ENCODE results near the gene HSPA5. TPM values are rescaled to one million over a fixed set of nuclear protein-coding genes. Genes with fewer than 3 reads are reported as not detected.
A peak's percentile ranks its signal among the peaks of the same experiment; 100 is the strongest.
"Not testable (repeated sequence)": the region's sequence is repeated elsewhere in the genome, so short reads cannot be mapped to it uniquely, and the experiment has no call there.

Gene HSPA5
- total and polyA plus RNA-seq, 2 of the 4 experiments (the other 2 are of a cell fraction), result 118 to 419 TPM

- TF ChIP-seq MXI1 (IDR thresholded peaks at IDR 0.05; ENCODE audit: borderline replicate concordance, low read depth, low read length), result no peak
Observed at GRCh38 chr9:125235804-125236519, 5.2 kb downstream of the HSPA5 start (continued).

- H3K4me1 ChIP-seq (ENCODE audit: control insufficient read depth, insufficient read depth, low read length); H3K9me3 ChIP-seq (ENCODE audit: control insufficient read depth, insufficient read depth, low read length); H3K4ac ChIP-seq (ENCODE audit: low read depth, low read length); H3K18ac ChIP-seq (ENCODE audit: low read depth, low read length); H3K14ac ChIP-seq (replicated peaks; ENCODE audit: low read depth, low read length); in situ Hi-C loops (cut with MboI; ENCODE audit: low sequenced_read_pairs); H3K9me1 ChIP-seq (ENCODE audit: insufficient read depth, low read length); H3K4me2 ChIP-seq (ENCODE audit: low read depth, low read length); H3K27me3 ChIP-seq (ENCODE audit: control insufficient read depth, insufficient read depth, low read length); H2BK15ac ChIP-seq (ENCODE audit: low read depth, low read length); H3K23ac ChIP-seq (ENCODE audit: low read depth, low read length); intact Hi-C loops (cut with micrococcal nuclease); H4K91ac ChIP-seq (ENCODE audit: insufficient read depth, low read depth, low read length); H2AK5ac ChIP-seq (ENCODE audit: low read depth, low read length); BruUV-seq (replicated peaks); dilution Hi-C loops (cut with HindIII; ENCODE audit: low sequenced_read_pairs, unreplicated experiment); H3K9ac ChIP-seq (ENCODE audit: low read depth, low read length); H4K8ac ChIP-seq (ENCODE audit: low read depth in 2 of 2, low read length in 2 of 2); POLR2A ChIA-PET (ENCODE audit: unreplicated experiment); H3K4me3 ChIP-seq (ENCODE audit: insufficient read depth, low read depth, low read length); H2AK9ac ChIP-seq (replicated peaks; ENCODE audit: low read depth, low read length, poor library complexity); H3K56ac ChIP-seq (ENCODE audit: extremely low read depth, insufficient read depth, low read length); H2BK20ac ChIP-seq (ENCODE audit: low read depth, low read length); H4K5ac ChIP-seq (ENCODE audit: low read depth, low read length); H2AFZ ChIP-seq (replicated peaks; ENCODE audit: low read length, poor library complexity); DNase-seq; H2BK120ac ChIP-seq (ENCODE audit: low read depth, low read length): not testable (repeated sequence)
- WGBS, 2 experiments (ENCODE audit: extremely low coverage in 2 of 2, insufficient read length in 1 of 2), result no CpG with 5 or more reads among the region's 8 CpGs
- Histone ChIP-seq H3K79me1 (ENCODE audit: low read depth in 1 of 2, low read length in 2 of 2) (peaks cover 3 to 32% of the 10 kb centered on the region in 2 experiments), H3K27ac (ENCODE audit: insufficient read depth, low read length) (peak overlapping the region; percentile 17; the same call in 1 of the 2 replicates), H2BK5ac (ENCODE audit: low read depth, low read length, poor library complexity, severe bottlenecking) (peak overlapping the region; percentile 72), H4K20me1 (ENCODE audit: insufficient read depth, low read length) (peaks cover 51% of the 10 kb centered on the region), H3K36me3 (ENCODE audit: control insufficient read depth, insufficient read depth, low read length) (peaks cover 40% of the 10 kb centered on the region)
- CTCF ChIA-PET, result interaction anchor here (0.6 kb wide), 1 partner anchor 9 kb away, joined by 5 read pairs; no protein-coding TSS in a partner anchor
- ATAC-seq (ENCODE audit: low read depth), result peak; percentile 8
Observed at GRCh38 chr9:125234099-125234498, 7.0 kb downstream of the HSPA5 start.
